Pancreas (tissue), 10 donors: Measurements from ENCODE around the gene CPTP. TPM values are rescaled to one million over a fixed set of nuclear protein-coding genes. Genes with fewer than 3 reads are reported as not detected.
A peak's percentile ranks its signal among the peaks of the same experiment; 100 is the strongest.

Experiments
- ATAC-seq, 4 donors: fragments of 200-7000 bp; cut with Tn5 transposase; one replicate each; pipeline versions ENCODE4 v1.8.0 to v1.9.1; 2020; ENCODE audit warnings: mild to moderate bottlenecking in 4 of 4, moderate library complexity in 4 of 4
- DNase-seq, 6 donors: peaks; one replicate each; pipeline ENCODE4 v3.0.0-alpha.2; 2020
- FAIRE-seq: peaks from 2 replicates; lab custom pipeline; 2012; peaks lifted over from hg19 to GRCh38; lab: Jason Lieb, UNC
- H3K27ac ChIP-seq, 4 donors: fragments of 200-600 bp; sonication (generic); 1 replicate in 3 of 4; 2 replicates in 1 of 4; pipeline versions ENCODE4 v1.5.0 to v1.8.0; 2020
- H3K27me3 ChIP-seq, 4 donors: fragments of 200-600 bp; one replicate each; pipeline ENCODE4 v1.8.0; 2021
- H3K36me3 ChIP-seq, 3 donors: fragments of 200-600 bp; sonication (generic) in 1 of 3; one replicate each; pipeline versions ENCODE4 v1.5.0 to v1.8.0; 2020 to 2021
- H3K4me1 ChIP-seq, 3 donors: fragments of 200-600 bp; one replicate each; pipeline ENCODE4 v1.8.0; 2021
- H3K4me3 ChIP-seq, 4 donors: fragments of 200-600 bp; sonication (generic) in 2 of 4; one replicate each; pipeline versions ENCODE4 v1.5.0 to v1.8.0; 2020 to 2021
- H3K9me3 ChIP-seq, 4 donors: fragments of 200-600 bp; one replicate each; pipeline ENCODE4 v1.8.0; 2021
- CTCF ChIP-seq, 4 donors: fragments of 200-600 bp; sonication (generic) in 3 of 4; IDR thresholded peaks; one replicate each; pipeline versions ENCODE4 v1.5.0 to v1.8.0; 2021; ENCODE audit warnings: antibody characterized with exemption in 4 of 4
- WGBS, 2 donors: extraction: QIAGEN DNeasy Blood & Tissue Kit; methylation state at CpG; one replicate each; pipeline ENCODE4 v1.1.7; 2013; 5-methylcytosine and 5-hydroxymethylcytosine counted together
- intact Hi-C, 3 donors: fragments of 100-400 bp; cut with DNase I; formaldehyde crosslinking; loops; one replicate each; pipeline versions ENCODE4 v1.11.1 to v1.14.2; 2022
- polyA plus RNA-seq, 2 donors: library from polyadenylated mRNA; stranded (reverse); fragments of 200-250 nt; gene quantifications; one replicate each; pipeline ENCODE4 v1.2.3, GENCODE V29; 2013
- total RNA-seq, 6 donors: library from RNA; stranded (reverse); fragmentation: NEBNext Ultra II Directional in 4 of 6; extraction: Animal tissue kit (Norgen Biotek cat#: 25700) in 4 of 6; gene quantifications; one replicate each; pipeline versions ENCODE4 v1.2.1 to v1.2.4, GENCODE V29; 2021 to 2023
- donor health status: healthy with polysubstance abuse.
- donor health status: DM: no; HTN: no; CAD: no; lungs with moderate emphysema.
- donor health status: DM: no; HTN: no; CAD: no.
- donor health status: control.
- donor health status: control.
- donor health status: Bipolar disorder and iron deficiency.
- donor health status: DM: yes; HTN: yes; CAD: no.
- donor health status: DM: no; HTN: no; CAD: no.
- donor health status: DM: no; HTN: no; CAD: no.
- donor health status: DM: yes; HTN: yes; CAD: no.

The CPTP gene
- total and polyA plus RNA-seq, 8 donors: 8.0 to 22.0 (median 11.2) TPM

DNA sequence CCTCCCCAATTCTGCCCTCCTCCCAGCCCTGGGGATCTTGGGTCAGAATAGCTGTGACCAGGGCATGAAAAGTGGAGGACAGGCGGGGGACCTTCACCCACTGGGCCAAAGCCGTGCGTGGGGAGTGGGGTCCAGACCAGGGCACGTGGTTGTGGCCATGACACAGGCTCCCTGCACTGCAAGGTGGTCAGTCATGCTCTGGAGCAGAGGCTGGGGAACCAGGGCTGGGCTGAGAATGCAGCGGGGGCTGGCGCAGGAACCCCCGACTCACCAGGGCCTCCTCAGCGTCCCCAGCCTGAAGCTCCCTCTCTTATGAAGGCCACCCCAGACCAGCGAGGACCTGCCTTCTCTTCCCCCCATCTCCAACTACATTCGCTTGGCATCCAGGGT lies 21.9 kb downstream of the CPTP start:
- no peak overlapping the region for H3K27ac ChIP-seq
- peak in 1 of 6 donors; percentile 36 for DNase-seq
- no peak for ATAC-seq
- H3K4me3 ChIP-seq: no peak overlapping the region
- H3K4me1 ChIP-seq: peaks cover 8 to 20% (median 11%) of the 10 kb centered on the region in 3 donors
- no peaks in the 10 kb centered on the region for H3K27me3 ChIP-seq
- WGBS, 2 donors: 73 to 85% methylated on average over 9 to 10 of the region's 10 CpGs
- H3K9me3 ChIP-seq: no peaks in the 10 kb centered on the region
- FAIRE-seq: no peak
- no peaks in the 10 kb centered on the region for H3K36me3 ChIP-seq
- no peak for TF ChIP-seq CTCF (IDR thresholded peaks at IDR 0.05)
- intact Hi-C loops: no loop called here

- ATAC-seq (no peak), DNase-seq (peak in 1 of 6 donors; percentile 34), FAIRE-seq (no peak)
- no peak for TF ChIP-seq CTCF (IDR thresholded peaks at IDR 0.05)
- no peaks in the 10 kb centered on the region for H3K36me3 ChIP-seq
- intact Hi-C loops: no loop called here
- peak overlapping the region in 3 of 4 donors; percentile 66 to 78 (median 76) for H3K27ac ChIP-seq
- H3K4me1 ChIP-seq: peaks cover 8 to 20% (median 11%) of the 10 kb centered on the region in 3 donors
- no peaks in the 10 kb centered on the region for H3K27me3 ChIP-seq
- H3K4me3 ChIP-seq: peak overlapping the region in 3 of 4 donors; percentile 55 to 81 (median 68)
- WGBS, 2 donors: 42 to 52% methylated on average over 10 of the region's 10 CpGs
- H3K9me3 ChIP-seq: no peaks in the 10 kb centered on the region
Observed at GRCh38 chr1:1347026-1347595, 22.5 kb downstream of the CPTP start.

DNA sequence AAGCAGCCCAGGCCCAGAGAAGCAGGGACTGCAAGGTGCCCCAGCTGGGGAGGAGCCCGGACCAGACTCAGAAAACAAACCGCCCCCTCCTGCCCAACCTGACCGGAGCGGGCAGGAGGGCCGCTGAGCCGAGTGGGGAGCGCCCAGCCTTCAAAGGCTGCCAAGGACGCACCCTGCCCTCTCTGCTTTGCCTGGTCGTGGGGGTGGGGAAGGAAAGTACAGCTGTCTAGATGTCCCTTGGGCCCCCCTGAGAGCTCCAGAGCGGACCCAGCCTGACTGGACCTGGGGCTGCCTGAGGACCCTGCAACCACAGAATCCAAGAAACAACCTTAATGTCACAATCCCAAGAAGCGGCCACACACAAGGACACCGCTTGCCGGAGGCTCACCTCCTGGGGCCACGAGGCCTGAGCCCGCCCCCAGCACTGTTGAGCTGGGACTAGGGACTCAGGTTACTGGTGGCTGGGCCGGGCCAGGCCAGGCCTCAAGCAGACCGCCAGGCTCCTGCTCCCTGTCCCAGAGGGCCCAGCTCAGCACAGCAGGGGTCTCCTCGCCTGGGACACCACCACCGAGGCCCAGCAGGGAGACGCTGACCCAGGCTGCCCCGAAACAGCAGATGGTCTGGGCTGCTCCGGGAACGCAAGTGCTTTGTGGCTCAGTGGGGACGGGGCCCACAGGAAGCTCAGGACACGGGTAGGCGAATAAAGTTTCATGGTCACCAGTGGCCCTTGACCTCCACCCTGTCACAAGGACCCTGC lies 23.2 kb downstream of the CPTP start:
- Histone ChIP-seq H3K36me3 (no peaks in the 10 kb centered on the region), H3K4me3 (peak overlapping the region; percentile 55 to 81 (median 66)), H3K27ac (peak overlapping the region; percentile 53 to 78 (median 71)), H3K9me3 (no peaks in the 10 kb centered on the region), H3K4me1 (peaks cover 8 to 20% (median 11%) of the 10 kb centered on the region in 3 donors), H3K27me3 (no peaks in the 10 kb centered on the region)
- ATAC-seq: peak; percentile 55 to 79 (median 66)
- intact Hi-C loops: no loop called here
- FAIRE-seq: no peak
- peak in 4 of 6 donors; percentile 66 to 73 (median 72) for DNase-seq
- no peak for TF ChIP-seq CTCF (IDR thresholded peaks at IDR 0.05)
- 7 to 11% methylated on average over 26 of the region's 26 CpGs for WGBS, 2 donors

DNA sequence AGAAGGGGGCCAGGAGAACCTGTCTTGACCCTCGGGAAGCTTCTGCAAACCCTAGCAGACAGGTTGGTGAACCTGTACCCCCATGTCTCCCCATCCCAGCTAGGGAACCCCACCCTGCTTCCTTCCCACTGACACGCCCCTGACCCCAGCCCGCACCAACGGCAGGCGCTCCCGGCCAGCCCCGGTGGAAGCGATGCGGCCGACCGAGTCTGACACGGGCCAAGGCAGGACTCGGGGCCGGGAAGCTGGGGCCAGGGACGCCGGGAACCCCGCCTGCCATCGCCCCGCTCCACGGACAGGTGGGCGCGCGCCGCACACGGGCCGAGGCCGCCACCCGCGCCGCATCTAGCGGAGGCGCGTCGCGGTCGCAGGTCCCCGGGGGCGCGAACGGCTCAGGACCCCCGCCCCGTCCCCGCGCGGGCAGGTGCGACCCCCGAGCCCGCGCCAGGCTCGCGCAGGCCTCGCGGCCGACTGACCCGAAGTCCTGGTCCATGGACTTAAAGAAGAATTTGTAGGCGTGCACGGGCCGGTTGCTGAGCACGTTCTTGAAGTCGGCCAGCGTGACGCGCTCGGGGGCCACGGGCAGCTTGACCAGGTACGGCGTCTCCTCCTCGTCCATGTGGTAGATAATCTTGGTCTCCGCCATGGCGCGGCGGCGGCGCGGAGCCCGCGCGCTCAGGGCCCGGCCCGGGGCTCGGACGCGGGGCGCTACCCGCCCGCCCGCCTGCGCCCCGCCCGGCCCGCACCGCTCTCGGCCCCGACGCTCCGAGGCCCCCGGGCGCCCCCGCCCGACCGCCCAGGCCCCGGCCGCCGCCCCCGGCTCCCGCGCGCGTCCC lies 24.0 kb downstream of the CPTP start:
- Histone ChIP-seq H3K4me3 (peak overlapping the region; percentile 55 to 81 (median 66)), H3K27ac (peak overlapping the region; percentile 53 to 78 (median 71)), H3K9me3 (no peaks in the 10 kb centered on the region), H3K27me3 (no peaks in the 10 kb centered on the region), H3K4me1 (peaks cover 8 to 20% (median 11%) of the 10 kb centered on the region in 3 donors), H3K36me3 (no peaks in the 10 kb centered on the region)
- FAIRE-seq (no peak), ATAC-seq (peak; percentile 2 to 10 (median 8)), DNase-seq (peak in 2 of 6 donors; percentile 61 to 69)
- intact Hi-C loops: no loop called here
- no peak for TF ChIP-seq CTCF (IDR thresholded peaks at IDR 0.05)
- 0 to 1% methylated on average over 67 to 109 of the region's 109 CpGs for WGBS, 2 donors
